Measurements from ENCODE around the gene ANKRD50.

Gene ANKRD50

GRCh38 chr4:124635331-124635730 lies 77.2 kb downstream of the ANKRD50 start:
- no peak for ATAC-seq

GRCh38 chr4:124633285-124633941 lies 79.1 kb downstream of the ANKRD50 start:
- ATAC-seq, result no peak

GRCh38 chr4:124632439-124632838 lies 80.1 kb downstream of the ANKRD50 start:
- ATAC-seq, result no peak

- ATAC-seq, result no peak
Measured at GRCh38 chr4:124631760-124632159, 80.8 kb downstream of the ANKRD50 start.

GRCh38 chr4:124629681-124630080 lies 82.9 kb downstream of the ANKRD50 start:
- ATAC-seq, result no peak

Measured in activated CD4-positive, CD25-positive, alpha-beta regulatory T cell treated with anti-CD3 and anti-CD28 coated beads, Interleukin-2, amount 50 U/mL, for 24 hours (primary cell).